PFSK-1 (cell line): ENCODE results near the gene GOLPH3L.

Experiments used
- FOXP2 ChIP-seq: optimal IDR thresholded peaks from 2 replicates; pipeline ENCODE3; 2011; ENCODE audit warnings: borderline replicate concordance, control low read depth, inconsistent platforms; ENCODE audit not compliant: insufficient read depth; ENCODE audit errors: extremely low read length, extremely low read depth
- POLR2AphosphoS5 ChIP-seq: IDR thresholded peaks from 2 replicates; pipeline ENCODE4 v1.6.1; 2012; ENCODE audit warnings: low read depth, mild to moderate bottlenecking, control low read depth, low read length, moderate library complexity
- SIN3A ChIP-seq: IDR thresholded peaks from 2 replicates; pipeline ENCODE4 v1.6.1; 2012; ENCODE audit warnings: mild to moderate bottlenecking, low read length, moderate library complexity, borderline replicate concordance; ENCODE audit not compliant: insufficient read depth
- TAF1 ChIP-seq: IDR thresholded peaks from 2 replicates; pipeline ENCODE4 v1.6.1; 2012; ENCODE audit warnings: low read length, control low read depth, borderline replicate concordance; ENCODE audit not compliant: insufficient read depth
- TF ChIP-seq, protein P1 (sequence below), 2 experiments: IDR thresholded peaks; 2 replicates each; pipeline versions ENCODE4 v1.6.1 to v1.8.0; 2011 to 2012; ENCODE audit warnings: low read depth in 2 of 2, low read length in 2 of 2, control low read depth in 1 of 2, inconsistent platforms in 1 of 2, mild to moderate bottlenecking in 1 of 2, moderate library complexity in 1 of 2; ENCODE audit not compliant: insufficient read depth in 1 of 2

GRCh38 chr1:150678988-150679387, 18.0 kb downstream of the GOLPH3L start:
- TF ChIP-seq POLR2AphosphoS5 (no peak), SIN3A (no peak), TAF1 (no peak), FOXP2 (no peak)
- TF ChIP-seq, protein P1, sequence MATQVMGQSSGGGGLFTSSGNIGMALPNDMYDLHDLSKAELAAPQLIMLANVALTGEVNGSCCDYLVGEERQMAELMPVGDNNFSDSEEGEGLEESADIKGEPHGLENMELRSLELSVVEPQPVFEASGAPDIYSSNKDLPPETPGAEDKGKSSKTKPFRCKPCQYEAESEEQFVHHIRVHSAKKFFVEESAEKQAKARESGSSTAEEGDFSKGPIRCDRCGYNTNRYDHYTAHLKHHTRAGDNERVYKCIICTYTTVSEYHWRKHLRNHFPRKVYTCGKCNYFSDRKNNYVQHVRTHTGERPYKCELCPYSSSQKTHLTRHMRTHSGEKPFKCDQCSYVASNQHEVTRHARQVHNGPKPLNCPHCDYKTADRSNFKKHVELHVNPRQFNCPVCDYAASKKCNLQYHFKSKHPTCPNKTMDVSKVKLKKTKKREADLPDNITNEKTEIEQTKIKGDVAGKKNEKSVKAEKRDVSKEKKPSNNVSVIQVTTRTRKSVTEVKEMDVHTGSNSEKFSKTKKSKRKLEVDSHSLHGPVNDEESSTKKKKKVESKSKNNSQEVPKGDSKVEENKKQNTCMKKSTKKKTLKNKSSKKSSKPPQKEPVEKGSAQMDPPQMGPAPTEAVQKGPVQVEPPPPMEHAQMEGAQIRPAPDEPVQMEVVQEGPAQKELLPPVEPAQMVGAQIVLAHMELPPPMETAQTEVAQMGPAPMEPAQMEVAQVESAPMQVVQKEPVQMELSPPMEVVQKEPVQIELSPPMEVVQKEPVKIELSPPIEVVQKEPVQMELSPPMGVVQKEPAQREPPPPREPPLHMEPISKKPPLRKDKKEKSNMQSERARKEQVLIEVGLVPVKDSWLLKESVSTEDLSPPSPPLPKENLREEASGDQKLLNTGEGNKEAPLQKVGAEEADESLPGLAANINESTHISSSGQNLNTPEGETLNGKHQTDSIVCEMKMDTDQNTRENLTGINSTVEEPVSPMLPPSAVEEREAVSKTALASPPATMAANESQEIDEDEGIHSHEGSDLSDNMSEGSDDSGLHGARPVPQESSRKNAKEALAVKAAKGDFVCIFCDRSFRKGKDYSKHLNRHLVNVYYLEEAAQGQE (IDR thresholded peaks at IDR 0.05; ENCODE audit: insufficient read depth in 1 of 2, low read depth in 2 of 2, low read length in 2 of 2), result no peak
